Thyroid gland (tissue), 4 donors: ENCODE data around the gene MRC2.

Experiments
- POLR2A ChIP-seq, 2 donors: fragments of 450-650 bp; IDR thresholded peaks; one replicate each; pipeline ENCODE4 v1.6.1; 2017; ENCODE audit warnings: antibody characterized with exemption in 2 of 2, mild to moderate bottlenecking in 2 of 2, moderate library complexity in 1 of 2
- TF ChIP-seq, protein P1 (sequence below), 6 experiments: fragments of 200-600 bp in 3 of 6; fragments of 450-650 bp in 3 of 6; sonication (generic) in 3 of 6; IDR thresholded peaks; one replicate each; pipeline ENCODE4 v1.5.1; 2016 to 2019; ENCODE audit warnings: antibody characterized with exemption in 6 of 6, mild to moderate bottlenecking in 2 of 6, inconsistent platforms in 1 of 6, moderate library complexity in 1 of 6

- TF ChIP-seq, protein P1, sequence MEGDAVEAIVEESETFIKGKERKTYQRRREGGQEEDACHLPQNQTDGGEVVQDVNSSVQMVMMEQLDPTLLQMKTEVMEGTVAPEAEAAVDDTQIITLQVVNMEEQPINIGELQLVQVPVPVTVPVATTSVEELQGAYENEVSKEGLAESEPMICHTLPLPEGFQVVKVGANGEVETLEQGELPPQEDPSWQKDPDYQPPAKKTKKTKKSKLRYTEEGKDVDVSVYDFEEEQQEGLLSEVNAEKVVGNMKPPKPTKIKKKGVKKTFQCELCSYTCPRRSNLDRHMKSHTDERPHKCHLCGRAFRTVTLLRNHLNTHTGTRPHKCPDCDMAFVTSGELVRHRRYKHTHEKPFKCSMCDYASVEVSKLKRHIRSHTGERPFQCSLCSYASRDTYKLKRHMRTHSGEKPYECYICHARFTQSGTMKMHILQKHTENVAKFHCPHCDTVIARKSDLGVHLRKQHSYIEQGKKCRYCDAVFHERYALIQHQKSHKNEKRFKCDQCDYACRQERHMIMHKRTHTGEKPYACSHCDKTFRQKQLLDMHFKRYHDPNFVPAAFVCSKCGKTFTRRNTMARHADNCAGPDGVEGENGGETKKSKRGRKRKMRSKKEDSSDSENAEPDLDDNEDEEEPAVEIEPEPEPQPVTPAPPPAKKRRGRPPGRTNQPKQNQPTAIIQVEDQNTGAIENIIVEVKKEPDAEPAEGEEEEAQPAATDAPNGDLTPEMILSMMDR (IDR thresholded peaks at IDR 0.05): no peak
- TF ChIP-seq POLR2A (IDR thresholded peaks at IDR 0.05): no peak
Measured at GRCh38 chr17:62630365-62631085, 3.1 kb downstream of the MRC2 start.
